GM18520 (cell line): ENCODE measurements around the gene LRCH4.
A peak's percentile ranks its signal among the peaks of the same experiment; 100 is the strongest.

ENCODE experiments used
- ATAC-seq: cut with Tn5 transposase; IDR thresholded peaks from one replicate; pipeline ENCODE4 v1.9.1; 2021; ENCODE audit not compliant: unreplicated experiment

Gene LRCH4

GRCh38 chr7:100585511-100586265 lies at the start of gene LRCH4:
Gene LRCH4 (minus strand): TSS chr7:100586129. CDS start chr7:100586100, 29 bp downstream.
- ATAC-seq: peak; percentile 7

GRCh38 chr7:100632951-100633717 lies 47.2 kb upstream of the LRCH4 start:
- no peak for ATAC-seq

- no peak for ATAC-seq
These were observed 44.1 kb upstream of the LRCH4 start for GRCh38 chr7:100630066-100630465.

- no peak for ATAC-seq
These were observed 43.3 kb upstream of the LRCH4 start for GRCh38 chr7:100629117-100629716.

GRCh38 chr7:100627238-100627549 lies 41.3 kb upstream of the LRCH4 start:
- ATAC-seq: no peak

GRCh38 chr7:100626530-100627237 lies 40.8 kb upstream of the LRCH4 start:
- ATAC-seq: no peak

- no peak for ATAC-seq
These were observed 40.1 kb upstream of the LRCH4 start for GRCh38 chr7:100626055-100626454.

- ATAC-seq: no peak
These were observed 38.3 kb upstream of the LRCH4 start for GRCh38 chr7:100623951-100624824.

- no peak for ATAC-seq
These were observed 35.6 kb upstream of the LRCH4 start for GRCh38 chr7:100621554-100621953.

GRCh38 chr7:100620804-100621203 lies 34.9 kb upstream of the LRCH4 start:
- no peak for ATAC-seq

- ATAC-seq: no peak
These were observed 34.3 kb upstream of the LRCH4 start for GRCh38 chr7:100620239-100620638.

GRCh38 chr7:100614308-100614861 lies 28.5 kb upstream of the LRCH4 start:
- ATAC-seq: no peak

GRCh38 chr7:100613412-100614175 lies 27.7 kb upstream of the LRCH4 start:
- no peak for ATAC-seq

GRCh38 chr7:100612730-100613390 lies 26.9 kb upstream of the LRCH4 start:
- ATAC-seq: no peak

GRCh38 chr7:100611983-100612729 lies 26.2 kb upstream of the LRCH4 start, which contains the start of gene MOSPD3:
Gene MOSPD3 (plus strand): TSS chr7:100612540. CDS start chr7:100612792, 252 bp downstream.
- peak; percentile 91 for ATAC-seq

GRCh38 chr7:100609958-100610357 lies 24.0 kb upstream of the LRCH4 start:
- ATAC-seq: no peak

GRCh38 chr7:100607111-100607510 lies 21.2 kb upstream of the LRCH4 start:
- ATAC-seq: no peak

GRCh38 chr7:100606313-100606712 lies 20.4 kb upstream of the LRCH4 start:
- no peak for ATAC-seq
